ENCODE measurements around the gene RABL2B.
"Not testable (repeated sequence)": the region's sequence is repeated elsewhere in the genome, so short reads cannot be mapped to it uniquely, and the experiment has no call there.

RABL2B gene

GRCh38 chr22:50783033-50783879, at the start of gene RABL2B:
Gene RABL2B (minus strand): TSS chr22:50783636. CDS start chr22:50782294, 1,342 bp downstream.
- DNase-seq (ENCODE audit: extremely low read depth, low read depth) = peak; percentile 59

GRCh38 chr22:50786936-50787335, 3.5 kb upstream of the RABL2B start:
- not testable (repeated sequence) for DNase-seq (ENCODE audit: extremely low read depth, low read depth)

- DNase-seq (ENCODE audit: extremely low read depth, low read depth) = not testable (repeated sequence)
Observed at GRCh38 chr22:50785289-50785688, 1.9 kb upstream of the RABL2B start.

GRCh38 chr22:50783880-50784276, 442 bp upstream of the RABL2B start:
- not testable (repeated sequence) for DNase-seq (ENCODE audit: extremely low read depth, low read depth)

- DNase-seq (ENCODE audit: extremely low read depth, low read depth) = not testable (repeated sequence)
Observed at GRCh38 chr22:50782253-50782652, 1.2 kb downstream of the RABL2B start.

GRCh38 chr22:50780244-50780643, 3.2 kb downstream of the RABL2B start:
- not testable (repeated sequence) for DNase-seq (ENCODE audit: extremely low read depth, low read depth)

GRCh38 chr22:50777631-50778030, 5.8 kb downstream of the RABL2B start:
- DNase-seq (ENCODE audit: extremely low read depth, low read depth) = not testable (repeated sequence)

GRCh38 chr22:50775132-50775531, 8.3 kb downstream of the RABL2B start:
- peak; percentile 32 for TF ChIP-seq CTCF (IDR thresholded peaks at IDR 0.05; ENCODE audit: low read depth, low read length)
- not testable (repeated sequence) for DNase-seq (ENCODE audit: extremely low read depth, low read depth)

- not testable (repeated sequence) for DNase-seq (ENCODE audit: extremely low read depth, low read depth)
Observed at GRCh38 chr22:50764288-50764687, 19.1 kb downstream of the RABL2B start.

- not testable (repeated sequence) for DNase-seq (ENCODE audit: extremely low read depth, low read depth)
Observed at GRCh38 chr22:50761829-50762228, 21.6 kb downstream of the RABL2B start.

- peak; percentile 3 for DNase-seq (ENCODE audit: extremely low read depth, low read depth)
Observed at GRCh38 chr22:50759597-50760341, 23.7 kb downstream of the RABL2B start.

- DNase-seq (ENCODE audit: extremely low read depth, low read depth) = not testable (repeated sequence)
Observed at GRCh38 chr22:50756949-50757491, 26.4 kb downstream of the RABL2B start.

GRCh38 chr22:50756406-50756805, 27.0 kb downstream of the RABL2B start:
- DNase-seq (ENCODE audit: extremely low read depth, low read depth) = not testable (repeated sequence)

More at GRCh38 chr22:50756949-50757491, 26.4 kb downstream of the RABL2B start:
- peak; percentile 31 for TF ChIP-seq CTCF (IDR thresholded peaks at IDR 0.05; ENCODE audit: low read depth, low read length)

GRCh38 chr22:50755251-50755650, 28.2 kb downstream of the RABL2B start:
- DNase-seq (ENCODE audit: extremely low read depth, low read depth) = not testable (repeated sequence)

- DNase-seq (ENCODE audit: extremely low read depth, low read depth) = not testable (repeated sequence)
Observed at GRCh38 chr22:50749302-50750074, 33.9 kb downstream of the RABL2B start.

GRCh38 chr22:50748630-50749029, 34.8 kb downstream of the RABL2B start:
- DNase-seq (ENCODE audit: extremely low read depth, low read depth) = not testable (repeated sequence)

- DNase-seq (ENCODE audit: extremely low read depth, low read depth) = not testable (repeated sequence)
Observed at GRCh38 chr22:50747521-50747920, 35.9 kb downstream of the RABL2B start.

Data from AG09319 (cell line).